ENCODE results near the gene MAN1C1. TPM values are rescaled to one million over a fixed set of nuclear protein-coding genes. Genes with fewer than 3 reads are reported as not detected.

Gene MAN1C1
- total RNA-seq (2014; rRNA removed; shearing (Covaris generic)), result 3.3 and 4.4 TPM in 2 replicates

- peak; percentile 85 for DNase-seq (ENCODE audit: low read depth)
Observed at GRCh38 chr1:25616095-25616986, at the start of gene MAN1C1. Gene MAN1C1, plus strand, starts transcription at chr1:25616791. Its CDS starts 1,007 bp downstream, at chr1:25617798.

- no peak for DNase-seq (ENCODE audit: low read depth)
Observed at GRCh38 chr1:25567710-25568089, 48.9 kb upstream of the MAN1C1 start.

DNA sequence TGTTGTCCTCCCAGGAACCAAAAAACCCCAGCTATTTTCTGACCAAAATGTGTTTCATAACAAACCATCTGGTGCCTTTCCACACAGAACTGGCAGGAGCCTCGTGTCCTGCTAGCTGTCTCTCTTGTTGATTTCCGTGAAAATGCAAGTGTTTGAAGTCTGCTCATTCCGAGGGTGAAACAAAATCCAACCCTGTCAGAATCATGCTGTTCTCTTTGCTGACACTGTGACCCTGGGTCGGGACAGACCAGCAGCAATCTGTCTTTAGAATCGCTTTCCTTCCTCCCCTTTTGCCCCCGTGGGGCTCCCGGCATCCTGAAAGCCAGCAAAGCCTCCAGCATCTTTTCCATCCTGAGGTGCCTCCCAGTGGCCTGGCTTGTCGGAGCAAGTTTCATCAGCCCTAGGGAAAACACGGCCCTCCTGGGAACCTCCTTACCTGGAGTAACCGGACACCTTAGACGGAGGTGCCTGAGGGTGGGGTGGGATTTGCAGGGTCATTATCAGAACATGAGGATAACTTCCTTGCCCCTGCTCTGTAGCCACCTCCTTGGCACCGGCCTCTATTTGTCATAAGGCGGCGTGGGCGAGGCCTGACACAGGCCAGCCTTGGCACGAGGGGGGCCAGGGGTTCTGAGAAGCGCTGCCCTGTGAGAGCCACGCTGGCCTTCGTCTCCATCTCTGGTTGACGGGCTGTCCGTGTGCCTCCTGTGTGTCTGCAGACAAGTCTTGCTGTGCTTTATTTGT lies 48.3 kb upstream of the MAN1C1 start:
- DNase-seq (ENCODE audit: low read depth), result peak; percentile 77

- peak; percentile 93 for DNase-seq (ENCODE audit: low read depth)
Observed at GRCh38 chr1:25568834-25569596, 47.6 kb upstream of the MAN1C1 start.

DNA sequence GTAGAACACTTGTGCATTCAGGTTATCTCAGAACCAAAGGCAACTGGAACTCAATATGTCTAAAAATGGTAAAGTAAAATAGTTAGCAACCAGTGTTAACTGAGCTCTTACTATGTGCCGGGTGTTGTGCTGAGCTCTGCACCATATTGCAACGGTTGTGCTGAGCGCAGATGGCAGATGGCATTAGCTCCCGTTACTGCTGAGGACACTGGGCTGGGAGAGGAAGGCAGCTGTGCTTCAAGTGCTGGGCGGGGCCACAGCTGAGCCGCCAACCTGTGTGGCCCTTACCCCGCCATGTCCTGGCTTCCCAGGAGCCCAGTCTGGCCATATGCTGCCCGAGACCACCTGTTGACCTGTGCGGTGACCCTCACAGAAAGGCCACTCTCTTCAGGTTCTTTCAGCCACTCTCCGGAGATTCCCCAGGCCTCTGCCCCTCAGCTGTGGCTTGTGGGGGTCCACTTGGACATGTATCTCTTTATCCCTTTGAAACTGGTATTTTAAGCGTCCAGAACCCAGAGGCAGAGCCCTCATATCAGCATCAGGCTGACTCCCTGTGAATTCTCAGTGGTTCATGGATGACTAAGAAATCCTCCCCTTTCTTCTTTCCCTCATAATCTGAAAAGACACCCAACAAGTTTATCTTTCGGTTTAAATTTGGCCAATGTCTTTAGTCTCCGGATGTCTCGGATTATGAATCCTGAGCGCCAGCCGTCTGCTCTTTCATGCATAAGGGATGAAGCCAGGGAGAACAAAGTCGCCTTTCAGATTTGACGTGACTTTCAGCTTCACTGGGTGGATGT lies 46.8 kb upstream of the MAN1C1 start:
- peak; percentile 18 for DNase-seq (ENCODE audit: low read depth)

- no peak for DNase-seq (ENCODE audit: low read depth)
Observed at GRCh38 chr1:25570798-25571521, 45.6 kb upstream of the MAN1C1 start.

GRCh38 chr1:25571522-25571970 lies 45.0 kb upstream of the MAN1C1 start:
- no peak for DNase-seq (ENCODE audit: low read depth)

GRCh38 chr1:25572107-25572506 lies 44.5 kb upstream of the MAN1C1 start:
- no peak for DNase-seq (ENCODE audit: low read depth)

- peak; percentile 38 for DNase-seq (ENCODE audit: low read depth)
Observed at GRCh38 chr1:25572708-25573590, 43.6 kb upstream of the MAN1C1 start.

DNA sequence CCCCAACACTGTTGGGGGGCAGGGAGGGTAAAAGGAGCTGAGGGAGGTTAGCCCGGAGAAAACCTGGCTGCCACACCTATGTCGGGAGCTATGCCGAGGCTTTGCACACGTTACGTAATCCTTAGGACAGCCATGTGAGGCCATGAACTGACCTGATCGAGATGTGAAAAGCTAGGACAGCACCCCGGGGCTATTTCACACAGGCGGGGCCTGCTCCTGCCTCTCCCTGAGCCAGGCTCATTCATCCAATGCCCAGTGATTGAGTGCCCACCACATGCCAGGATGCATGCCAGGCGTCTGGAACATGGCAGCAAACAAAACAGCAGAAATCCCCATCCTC lies 43.0 kb upstream of the MAN1C1 start:
- DNase-seq (ENCODE audit: low read depth), result no peak

DNA sequence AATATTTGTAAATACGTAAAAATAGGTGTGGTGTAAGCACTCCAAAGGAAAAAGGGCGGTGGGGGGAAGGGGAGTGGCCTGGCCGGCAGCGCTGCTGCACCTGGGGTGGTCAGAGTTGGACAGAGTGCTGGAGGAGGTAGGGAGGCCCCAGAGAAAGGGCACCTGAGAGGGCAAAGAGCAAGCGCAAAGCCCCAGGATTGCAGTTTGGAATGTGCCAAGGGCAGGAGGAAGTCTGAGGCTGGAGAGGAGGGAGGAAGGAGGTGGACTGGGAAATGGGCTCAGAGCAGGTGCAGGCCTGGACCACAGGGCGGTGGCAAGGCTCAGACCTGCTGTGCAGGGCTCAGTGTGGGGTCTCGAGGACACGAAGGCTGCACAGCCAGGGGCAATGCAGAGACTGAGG lies 42.6 kb upstream of the MAN1C1 start:
- no peak for DNase-seq (ENCODE audit: low read depth)

DNA sequence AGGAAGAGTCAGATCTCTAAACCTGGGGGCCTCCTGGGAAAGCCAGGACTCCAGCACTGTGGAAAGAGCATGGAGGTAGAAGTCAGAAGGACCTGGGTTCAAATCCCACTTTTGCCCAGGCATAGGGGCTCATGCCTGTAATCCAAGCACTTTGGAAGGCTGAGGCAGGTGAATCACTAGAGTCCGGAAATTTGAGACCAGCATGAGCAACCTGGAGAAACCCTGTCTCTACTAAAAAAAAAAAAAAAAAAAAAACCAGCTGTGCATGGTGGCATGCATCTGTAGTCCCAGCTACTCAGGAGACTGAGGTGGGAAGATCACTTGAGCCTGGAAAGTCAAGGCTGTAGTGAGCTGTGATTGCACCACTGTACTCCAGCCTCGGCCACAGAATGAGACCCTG lies 41.4 kb upstream of the MAN1C1 start:
- DNase-seq (ENCODE audit: low read depth), result no peak

GRCh38 chr1:25576459-25577133 lies 40.0 kb upstream of the MAN1C1 start:
- no peak for DNase-seq (ENCODE audit: low read depth)

DNA sequence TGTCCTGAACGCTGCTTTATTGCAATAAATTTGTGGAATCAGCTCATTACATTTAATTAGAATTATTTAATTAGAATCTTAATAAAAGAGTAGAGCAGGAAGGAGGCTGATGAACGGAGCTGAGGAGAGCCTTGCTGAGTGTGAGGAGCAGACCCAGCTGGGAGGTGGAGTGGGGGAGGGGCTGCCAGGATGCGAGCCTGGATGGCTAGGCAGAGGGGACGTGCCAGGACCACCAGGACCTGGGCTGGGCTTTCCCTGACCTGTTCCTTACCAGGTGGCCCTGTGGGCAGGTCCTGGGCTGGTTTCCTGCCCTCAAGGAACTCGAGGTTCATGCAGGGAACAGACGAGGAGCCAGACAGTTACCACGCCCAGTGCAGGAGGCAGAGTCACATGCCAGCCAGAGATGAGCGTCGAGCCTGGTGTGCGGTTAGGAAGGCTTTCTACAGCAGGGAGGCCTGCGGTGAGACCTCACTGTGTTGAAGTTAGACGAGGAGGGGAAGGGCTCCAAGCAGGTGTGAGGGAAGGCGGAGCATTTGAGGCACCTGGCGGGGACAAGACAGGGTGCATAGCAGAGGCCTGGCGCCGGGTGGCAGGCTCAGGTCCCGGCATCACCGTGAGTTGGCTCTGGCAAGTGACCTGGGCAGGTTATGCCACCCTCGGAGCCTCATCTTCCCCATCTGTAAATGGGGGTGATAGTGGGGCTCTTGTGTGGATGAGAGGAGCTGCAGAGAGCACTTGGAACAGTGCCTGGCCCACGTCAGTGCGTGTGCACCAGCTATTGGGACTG lies 39.3 kb upstream of the MAN1C1 start:
- DNase-seq (ENCODE audit: low read depth), result no peak

DNA sequence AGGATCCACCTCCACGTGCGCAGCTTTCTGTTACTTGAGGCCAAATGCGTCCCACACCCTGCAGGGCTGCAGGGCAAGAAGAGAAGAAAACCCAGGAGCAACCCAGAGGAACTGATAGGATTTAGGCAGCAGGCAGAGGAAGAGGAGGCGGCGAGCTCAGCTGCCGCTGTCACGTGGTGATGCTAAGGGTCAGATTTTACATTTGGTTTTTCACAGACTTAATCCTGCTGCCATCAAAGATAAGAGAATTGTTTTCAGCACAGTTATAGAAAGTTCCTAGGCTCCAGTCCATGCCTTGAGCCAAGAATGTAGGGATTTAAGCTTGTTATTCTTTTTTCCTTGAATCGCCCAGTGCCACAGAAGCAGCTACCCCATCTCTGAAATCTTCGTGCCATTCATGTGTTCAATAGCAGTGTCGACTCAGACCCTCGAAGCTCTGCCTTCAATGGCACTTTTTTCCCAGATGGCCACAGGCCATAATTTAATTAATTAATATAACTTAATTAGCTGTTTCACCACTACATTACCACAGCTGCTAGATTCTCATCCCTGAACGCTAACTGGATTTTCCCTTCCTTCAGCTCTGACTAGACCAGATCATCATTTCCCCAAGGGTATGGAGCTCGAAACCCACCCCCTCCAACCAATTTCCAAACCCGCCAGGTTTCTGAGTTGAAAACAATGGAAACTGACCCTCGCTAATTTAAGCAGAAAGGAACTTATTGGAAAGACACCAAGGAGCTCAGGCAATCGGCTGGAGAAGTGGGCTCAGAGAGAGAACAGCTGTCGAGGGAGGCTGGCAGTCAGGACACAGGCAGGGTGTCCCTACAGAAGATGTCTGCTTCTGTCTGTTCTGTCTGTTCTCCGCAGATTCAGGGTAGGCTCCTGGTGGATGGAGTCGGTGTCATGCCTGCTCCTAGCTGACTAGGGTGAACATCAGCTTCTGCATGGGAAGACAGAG lies 37.0 kb upstream of the MAN1C1 start:
- DNase-seq (ENCODE audit: low read depth), result no peak

- no peak for DNase-seq (ENCODE audit: low read depth)
Observed at GRCh38 chr1:25580927-25581326, 35.7 kb upstream of the MAN1C1 start.

GRCh38 chr1:25581764-25582163 lies 34.8 kb upstream of the MAN1C1 start:
- DNase-seq (ENCODE audit: low read depth), result no peak
